H1 (cell line): ENCODE data around the gene SPATA4. TPM values are rescaled to one million over a fixed set of nuclear protein-coding genes. Genes with fewer than 3 reads are reported as not detected.
A peak's percentile ranks its signal among the peaks of the same experiment; 100 is the strongest.

Experiments
- CTCF ChIA-PET: fragments of 300-600 bp; sonication (Branson Sonifier 250); formaldehyde crosslinking; loops from one replicate; lab custom pipeline; 2021; ENCODE audit not compliant: partially characterized antibody; lab: Charles Lee
- POLR2A ChIA-PET: fragments of 300-600 bp; sonication (Branson Sonifier 250); formaldehyde crosslinking; loops from one replicate; lab custom pipeline; 2021; ENCODE audit warnings: inconsistent platforms; ENCODE audit not compliant: partially characterized antibody; lab: Charles Lee
- DNase-seq, 2 experiments: peaks; one replicate each; pipeline versions ENCODE4 v3.0.0 to v3.0.0-alpha.2; 2010 to 2022; ENCODE audit warnings: low spot score in 2 of 2, low read depth in 1 of 2, mixed read lengths in 1 of 2
- FAIRE-seq: peaks from 2 replicates; lab custom pipeline; 2011; peaks lifted over from hg19 to GRCh38; lab: Jason Lieb, UNC
- H2AFZ ChIP-seq: 2 replicates; pipeline ENCODE4 v1.8.1; 2012; ENCODE audit warnings: low read length, inconsistent platforms
- H2AK5ac ChIP-seq: 2 replicates; pipeline ENCODE4 v1.6.1; 2013; ENCODE audit warnings: low read depth, low read length
- H2BK120ac ChIP-seq: replicated peaks from 2 replicates; pipeline ENCODE3; 2013; ENCODE audit warnings: low read depth, low read length, inconsistent platforms
- H2BK12ac ChIP-seq: 2 replicates; pipeline ENCODE4 v1.6.1; 2013; ENCODE audit warnings: low read depth, low read length
- H2BK15ac ChIP-seq: 2 replicates; pipeline ENCODE4 v1.6.1; 2013; ENCODE audit warnings: low read length
- H2BK20ac ChIP-seq: 2 replicates; pipeline ENCODE4 v1.6.1; 2013; ENCODE audit warnings: low read length
- H2BK5ac ChIP-seq: 2 replicates; pipeline ENCODE4 v1.6.1; 2013; ENCODE audit warnings: low read depth, low read length
- H3K14ac ChIP-seq: 2 replicates; pipeline ENCODE4 v1.6.1; 2013; ENCODE audit warnings: inconsistent platforms; ENCODE audit not compliant: insufficient read length
- H3K18ac ChIP-seq: 2 replicates; pipeline ENCODE4 v1.6.1; 2013; ENCODE audit warnings: low read length; ENCODE audit errors: extremely low read depth
- H3K23ac ChIP-seq: 2 replicates; pipeline ENCODE4 v1.6.1; 2013; ENCODE audit warnings: inconsistent platforms; ENCODE audit not compliant: insufficient read length
- H3K23me2 ChIP-seq: 2 replicates; pipeline ENCODE4 v1.6.1; 2013; ENCODE audit warnings: low read depth, low read length
- H3K27ac ChIP-seq: 2 replicates; pipeline ENCODE4 v1.6.1; 2011; ENCODE audit warnings: low read depth, low read length, inconsistent platforms
- H3K27me3 ChIP-seq, 4 experiments: replicated peaks in 1 of 4; 1 replicate in 1 of 4; 2 replicates in 3 of 4; pipeline versions ENCODE4 v1.6.1 to v1.8.1; 2011 to 2013; ENCODE audit warnings: low read length in 3 of 4, mild to moderate bottlenecking in 3 of 4, inconsistent platforms in 2 of 4, mixed read lengths in 2 of 4, moderate library complexity in 1 of 4; ENCODE audit not compliant: control insufficient read depth in 3 of 4, insufficient read depth in 3 of 4; ENCODE audit errors: extremely low read depth in 1 of 4
- H3K36me3 ChIP-seq, 4 experiments: 2 replicates each; pipeline versions ENCODE4 v1.6.1 to v1.8.1; 2011 to 2013; ENCODE audit warnings: mild to moderate bottlenecking in 4 of 4, low read length in 3 of 4, moderate library complexity in 2 of 4, control low read depth in 1 of 4, inconsistent platforms in 1 of 4; ENCODE audit not compliant: insufficient read depth in 4 of 4, control insufficient read depth in 2 of 4
- H3K4ac ChIP-seq: replicated peaks from 2 replicates; pipeline ENCODE3; 2013; ENCODE audit warnings: low read length, low read depth, mixed read lengths, inconsistent platforms; ENCODE audit not compliant: insufficient read length
- H3K4me1 ChIP-seq, 4 experiments: replicated peaks in 1 of 4; 1 replicate in 1 of 4; 2 replicates in 3 of 4; pipeline versions ENCODE4 v1.6.1 to v1.8.1; 2011 to 2013; ENCODE audit warnings: low read length in 3 of 4, inconsistent platforms in 2 of 4, mixed read lengths in 1 of 4; ENCODE audit not compliant: insufficient read depth in 4 of 4, control insufficient read depth in 3 of 4
- H3K4me2 ChIP-seq, 2 experiments: 2 replicates each; pipeline versions ENCODE4 v1.6.1 to v1.8.1; 2011 to 2013; ENCODE audit warnings: low read depth in 2 of 2, low read length in 2 of 2, control low read depth in 1 of 2, inconsistent platforms in 1 of 2, mild to moderate bottlenecking in 1 of 2; ENCODE audit not compliant: insufficient read depth in 1 of 2
- H3K4me3 ChIP-seq, 4 experiments: fragments of 200-600, 300-600 bp in 1 of 4; sonication (generic), shearing (Covaris generic), sonication (Bioruptor Twin) in 1 of 4; 2 replicates each; pipeline versions ENCODE4 v1.5.1 to v1.8.1; 2011 to 2016; ENCODE audit warnings: low read length in 4 of 4, low read depth in 3 of 4, control low read depth in 2 of 4, inconsistent platforms in 2 of 4, mild to moderate bottlenecking in 2 of 4, mixed read lengths in 1 of 4, moderate library complexity in 1 of 4; ENCODE audit not compliant: insufficient read depth in 2 of 4; ENCODE audit errors: extremely low read depth in 1 of 4
- H3K56ac ChIP-seq: replicated peaks from 2 replicates; pipeline ENCODE3; 2013; ENCODE audit warnings: low read depth, mild to moderate bottlenecking, mixed read lengths, low read length, inconsistent platforms; ENCODE audit not compliant: insufficient read length
- H3K79me1 ChIP-seq: 2 replicates; pipeline ENCODE4 v1.6.1; 2013; ENCODE audit warnings: low read depth, low read length, control low read depth
- H3K79me2 ChIP-seq, 2 experiments: 2 replicates each; pipeline versions ENCODE4 v1.6.1 to v1.8.1; 2012 to 2013; ENCODE audit warnings: low read length in 2 of 2, mild to moderate bottlenecking in 2 of 2, inconsistent platforms in 1 of 2; ENCODE audit not compliant: insufficient read depth in 2 of 2, control insufficient read depth in 1 of 2
- H3K9ac ChIP-seq, 4 experiments: replicated peaks in 1 of 4; 1 replicate in 1 of 4; 2 replicates in 3 of 4; pipeline versions ENCODE4 v1.6.1 to v1.8.1; 2011 to 2013; ENCODE audit warnings: low read depth in 3 of 4, low read length in 3 of 4, control low read depth in 2 of 4, mild to moderate bottlenecking in 2 of 4, moderate library complexity in 2 of 4, inconsistent platforms in 1 of 4; ENCODE audit errors: extremely low read depth in 1 of 4
- H3K9me3 ChIP-seq, 2 experiments: 2 replicates each; pipeline versions ENCODE4 v1.6.1 to v1.8.1; 2012 to 2013; ENCODE audit warnings: mild to moderate bottlenecking in 2 of 2, moderate library complexity in 2 of 2, control low read depth in 1 of 2, inconsistent platforms in 1 of 2, low read depth in 1 of 2, low read length in 1 of 2, mixed read lengths in 1 of 2; ENCODE audit not compliant: insufficient read depth in 2 of 2
- H4K20me1 ChIP-seq, 2 experiments: replicated peaks in 1 of 2; 2 replicates each; pipeline versions ENCODE3 to v1.8.1; 2011 to 2013; ENCODE audit warnings: inconsistent platforms in 2 of 2, low read length in 2 of 2, mild to moderate bottlenecking in 1 of 2; ENCODE audit not compliant: insufficient read depth in 2 of 2, control insufficient read depth in 1 of 2
- H4K5ac ChIP-seq: 2 replicates; pipeline ENCODE4 v1.6.1; 2013; ENCODE audit warnings: low read length, low read depth, mixed read lengths, inconsistent platforms; ENCODE audit not compliant: insufficient read length
- H4K8ac ChIP-seq: 2 replicates; pipeline ENCODE4 v1.8.0; 2013; ENCODE audit warnings: mild to moderate bottlenecking, moderate library complexity, low read length, inconsistent platforms; ENCODE audit not compliant: insufficient read depth; ENCODE audit errors: extremely low read depth
- H4K91ac ChIP-seq: replicated peaks from 2 replicates; pipeline ENCODE3; 2013; ENCODE audit warnings: low read length, mixed read lengths, inconsistent platforms; ENCODE audit not compliant: insufficient read length
- RAD21 ChIP-seq, 2 experiments: IDR thresholded peaks in 1 of 2; conservative IDR thresholded peaks in 1 of 2; 2 replicates each; pipeline ENCODE4 v1.6.1; 2011; ENCODE audit warnings: low read depth in 2 of 2, low read length in 2 of 2, improper control_type of control experiment in 1 of 2, inconsistent platforms in 1 of 2, mild to moderate bottlenecking in 1 of 2, moderate library complexity in 1 of 2
- TAF7 ChIP-seq: optimal IDR thresholded peaks from 2 replicates; pipeline ENCODE3; 2011; ENCODE audit warnings: low read depth, mild to moderate bottlenecking, inconsistent platforms, low read length, moderate library complexity, borderline replicate concordance
- WGBS, 2 experiments: shearing (Covaris generic) in 1 of 2; methylation state at CpG; one replicate each; pipeline versions ENCODE4 v1.1.6 to v1.1.7; 2013 to 2015; ENCODE audit warnings: low lambda C conversion rate in 2 of 2, mixed read lengths in 2 of 2, inconsistent platforms in 1 of 2, low coverage in 1 of 2, missing lambda C conversion rate in 1 of 2; ENCODE audit not compliant: insufficient replicate concordance in 2 of 2, insufficient coverage in 1 of 2, insufficient read length in 1 of 2; ENCODE audit errors: extremely low coverage in 1 of 2, missing lambda C conversion rate in 1 of 2; 5-methylcytosine and 5-hydroxymethylcytosine counted together
- polyA plus RNA-seq, 7 experiments: library from polyadenylated mRNA; depleted of rRNA in 3 of 7; stranded (reverse) in 5 of 7; unstranded in 2 of 7; fragments of >200 nt in 5 of 7; fragments of 200-250 nt in 2 of 7; gene quantifications; 1 replicate in 5 of 7; 2 replicates in 1 of 7; 4 replicates in 1 of 7; pipeline versions ENCODE4 v1.2.1 to v1.2.3, GENCODE V29; 2011 to 2013; ENCODE audit warnings: missing spikeins in 2 of 7, mixed read lengths in 2 of 7
- total RNA-seq: library from RNA; stranded (reverse); fragmentation: NEBNext Ultra II Directional; extraction: Animal tissue kit (Norgen Biotek cat#: 25700); gene quantifications from 2 replicates; pipeline ENCODE4 v1.2.1, GENCODE V29; 2021

The SPATA4 gene
- total and polyA plus RNA-seq, 2 of the 8 experiments (the other 6 are each of a cell fraction or from before 2014, with no cell fraction given), result not detected

DNA sequence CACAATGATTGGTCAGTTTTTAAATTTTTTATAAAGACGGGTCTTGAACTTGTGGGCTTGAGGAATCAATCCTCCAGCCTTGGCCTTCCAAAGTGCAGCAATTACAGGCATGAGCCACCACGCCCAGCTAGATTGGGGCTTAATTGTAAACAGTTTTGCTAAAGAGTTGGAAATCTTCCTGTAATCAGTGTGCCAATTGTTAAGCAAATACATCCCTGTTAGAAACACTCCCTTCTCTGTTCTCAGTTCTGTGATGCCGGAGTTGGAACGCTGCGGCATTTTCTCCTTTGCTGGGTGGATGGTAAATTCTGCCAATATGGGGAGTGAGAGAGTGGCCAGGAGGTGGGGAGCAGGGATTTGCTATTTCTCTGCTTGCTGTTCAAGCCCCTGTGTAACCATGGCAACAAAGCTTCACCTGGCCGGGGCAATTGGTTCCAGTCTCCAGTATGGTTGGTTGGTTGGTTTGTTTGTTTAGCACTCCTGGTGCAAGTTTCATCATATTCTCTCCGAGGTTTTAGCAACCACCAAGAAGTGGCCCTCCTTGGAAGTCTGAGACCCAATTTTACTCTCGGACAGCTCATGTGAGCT, 3.0 kb upstream of the SPATA4 start:
- H3K79me1 ChIP-seq, result no peaks in the 10 kb centered on the region
- DNase-seq, result no peak
- H4K8ac ChIP-seq, result no peak overlapping the region
- no peak for FAIRE-seq
- H3K56ac ChIP-seq, result no peak overlapping the region
- H4K20me1 ChIP-seq, result no peaks in the 10 kb centered on the region
- H3K4me1 ChIP-seq, result peaks cover 0 to 3% (median 1%) of the 10 kb centered on the region in 4 experiments; a peak in 4 of 7 replicates
- ChIA-PET CTCF (interaction anchor here (1.0 to 1.7 kb wide), 4 partner anchors 9 to 143 kb away, joined by 3 to 5 read pairs (median 4); no protein-coding TSS in a partner anchor), POLR2A (no interaction called here)
- no peaks in the 10 kb centered on the region for H3K36me3 ChIP-seq
- H2BK120ac ChIP-seq, result no peak overlapping the region
- H3K23ac ChIP-seq, result no peak overlapping the region
- no peak overlapping the region for H2BK5ac ChIP-seq
- no peak overlapping the region for H3K14ac ChIP-seq
- H3K23me2 ChIP-seq, result peaks cover 2% of the 10 kb centered on the region; the same call in 1 of the 2 replicates
- H2BK15ac ChIP-seq, result no peak overlapping the region
- TF ChIP-seq TAF7, result no peak
- 0 out of 4 replicates have a peak, but pooled peaks of 1 of the 2 experiments have one; percentile 1 for TF ChIP-seq RAD21 (IDR thresholded peaks at IDR 0.05 in 1 of 2, conservative IDR thresholded peaks at IDR 0.05 in 1 of 2; ENCODE audit: low read depth in 2 of 2, low read length in 2 of 2)
- H3K4ac ChIP-seq, result no peak overlapping the region
- H3K9me3 ChIP-seq, result no peaks in the 10 kb centered on the region
- H3K4me3 ChIP-seq, result no peak overlapping the region
- no peak overlapping the region for H2BK12ac ChIP-seq
- H3K18ac ChIP-seq, result no peak overlapping the region
- no peaks in the 10 kb centered on the region for H3K27me3 ChIP-seq
- WGBS, 2 experiments, result 80% methylated on average over 8 of the region's 8 CpGs; no CpG with 5 or more reads in 1 of the 2 experiments
- H4K91ac ChIP-seq, result no peak overlapping the region
- no peak overlapping the region for H2BK20ac ChIP-seq
- H3K4me2 ChIP-seq, result no peak overlapping the region
- H4K5ac ChIP-seq, result no peak overlapping the region
- H2AFZ ChIP-seq, result peak overlapping the region; percentile 65; the same call in 1 of the 2 replicates
- no peaks in the 10 kb centered on the region for H3K79me2 ChIP-seq
- no peak overlapping the region for H2AK5ac ChIP-seq
- no peak overlapping the region for H3K27ac ChIP-seq
- no peak overlapping the region; a peak in 1 of 7 replicates for H3K9ac ChIP-seq
